Stimulated activated naive CD4-positive, alpha-beta T cell (primary cell): ENCODE data around the gene DAGLB.
A peak's percentile ranks its signal among the peaks of the same experiment; 100 is the strongest.
"Not testable (repeated sequence)": the region's sequence is repeated elsewhere in the genome, so short reads cannot be mapped to it uniquely, and the experiment has no call there.

Experiments
- DNase-seq, 6 experiments: peaks; one replicate each; lab custom pipeline; 2025; lab: John Stamatoyannopoulos, UW

The DAGLB gene

GRCh38 chr7:6460990-6461584 lies 13.3 kb upstream of the DAGLB start:
- DNase-seq = no peak

GRCh38 chr7:6460303-6460702 lies 12.5 kb upstream of the DAGLB start:
- no peak for DNase-seq

- DNase-seq = not testable (repeated sequence)
Observed at GRCh38 chr7:6458676-6459075, 10.9 kb upstream of the DAGLB start.

- DNase-seq = no peak
Observed at GRCh38 chr7:6453734-6454133, 6.0 kb upstream of the DAGLB start.

- DNase-seq = no peak
Observed at GRCh38 chr7:6451224-6451705, 3.5 kb upstream of the DAGLB start.

GRCh38 chr7:6450591-6450990 lies 2.8 kb upstream of the DAGLB start:
- not testable (repeated sequence) for DNase-seq

- not testable (repeated sequence) for DNase-seq
Observed at GRCh38 chr7:6449884-6450283, 2.1 kb upstream of the DAGLB start.

- no peak for DNase-seq
Observed at GRCh38 chr7:6448943-6449543, 1.3 kb upstream of the DAGLB start.

- peak in 5 of 6 experiments; percentile 19 to 56 (median 47) for DNase-seq
Observed at GRCh38 chr7:6446838-6447580, 745 bp downstream of the DAGLB start.

- DNase-seq = no peak
Observed at GRCh38 chr7:6444516-6445269, 3.1 kb downstream of the DAGLB start.

- no peak for DNase-seq
Observed at GRCh38 chr7:6443372-6443941, 4.3 kb downstream of the DAGLB start.

GRCh38 chr7:6442114-6442513 lies 5.6 kb downstream of the DAGLB start:
- no peak for DNase-seq

GRCh38 chr7:6440381-6440780 lies 7.4 kb downstream of the DAGLB start:
- DNase-seq = no peak

GRCh38 chr7:6438427-6438826 lies 9.3 kb downstream of the DAGLB start:
- peak in 3 of 6 experiments; percentile 7 to 15 (median 12) for DNase-seq

- DNase-seq = no peak
Observed at GRCh38 chr7:6437251-6437650, 10.5 kb downstream of the DAGLB start.

GRCh38 chr7:6436385-6436685 lies 11.4 kb downstream of the DAGLB start:
- DNase-seq = peak in 4 of 6 experiments; percentile 19 to 55 (median 36)

GRCh38 chr7:6435486-6436384 lies 12.0 kb downstream of the DAGLB start:
- peak; percentile 78 to 93 (median 84) for DNase-seq

- no peak for DNase-seq
Observed at GRCh38 chr7:6433784-6434615, 13.8 kb downstream of the DAGLB start.

- no peak for DNase-seq
Observed at GRCh38 chr7:6432781-6433180, 15.0 kb downstream of the DAGLB start.

GRCh38 chr7:6430974-6431373 lies 16.8 kb downstream of the DAGLB start:
- DNase-seq = no peak
